ENCODE results near the gene PDLIM3. TPM values are rescaled to one million over a fixed set of nuclear protein-coding genes. Genes with fewer than 3 reads are reported as not detected.

The PDLIM3 gene
- total and polyA plus RNA-seq, 2 donors (not counting 1 experiment from before 2014, with no cell fraction given): 0.15 TPM; not detected in 1

DNA sequence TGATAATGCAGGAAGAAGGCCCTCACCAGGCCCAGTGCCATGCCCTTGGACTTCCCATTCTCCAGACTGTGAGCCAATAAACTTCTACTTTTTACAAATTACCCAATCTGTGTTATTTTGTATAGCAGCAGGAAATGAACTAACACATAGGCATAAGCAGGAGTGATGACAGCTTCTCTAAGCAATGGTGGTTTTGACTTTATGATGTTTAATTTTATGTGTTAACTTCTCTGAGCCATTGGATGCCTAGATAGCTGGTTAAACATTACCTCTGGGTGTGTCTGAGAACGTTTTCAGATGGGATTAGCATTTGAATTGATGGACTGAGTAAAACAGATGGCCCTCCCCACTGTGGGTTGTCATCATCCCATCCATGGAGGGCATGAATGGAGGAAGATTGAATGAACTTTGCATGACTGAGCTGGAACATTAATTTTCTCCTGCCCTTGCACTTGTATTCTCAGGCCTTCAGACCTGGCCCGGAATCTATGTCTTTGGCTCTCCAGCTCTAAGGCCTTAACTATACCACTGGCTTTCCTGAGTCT lies 13.9 kb upstream of the PDLIM3 start:
- Mint-ChIP-seq H3K4me1 (no peaks in the 10 kb centered on the region), H3K27ac (no peak overlapping the region), H3K4me3 (no peak overlapping the region), H3K27me3 (peaks cover 3% of the 10 kb centered on the region), H3K9me3 (ENCODE audit: insufficient read depth) (no peaks in the 10 kb centered on the region)
- CTCF ChIA-PET: interaction anchor here (0.8 kb wide), 2 partner anchors 30 to 48 kb away, joined by 3 read pairs; no protein-coding TSS in a partner anchor
- no peaks in the 10 kb centered on the region for H3K9me3 ChIP-seq (ENCODE audit: control extremely low read depth in 1 of 3, control insufficient read depth in 2 of 3, insufficient read depth in 1 of 3, low read length in 2 of 3)
- no peak for ATAC-seq (ENCODE audit: low read depth)
- TF ChIP-seq EZH2 (IDR thresholded peaks at IDR 0.05; ENCODE audit: borderline replicate concordance, insufficient read depth, low read depth, low read length, poor library complexity, severe bottlenecking): no peak
- TF ChIP-seq, protein P1, sequence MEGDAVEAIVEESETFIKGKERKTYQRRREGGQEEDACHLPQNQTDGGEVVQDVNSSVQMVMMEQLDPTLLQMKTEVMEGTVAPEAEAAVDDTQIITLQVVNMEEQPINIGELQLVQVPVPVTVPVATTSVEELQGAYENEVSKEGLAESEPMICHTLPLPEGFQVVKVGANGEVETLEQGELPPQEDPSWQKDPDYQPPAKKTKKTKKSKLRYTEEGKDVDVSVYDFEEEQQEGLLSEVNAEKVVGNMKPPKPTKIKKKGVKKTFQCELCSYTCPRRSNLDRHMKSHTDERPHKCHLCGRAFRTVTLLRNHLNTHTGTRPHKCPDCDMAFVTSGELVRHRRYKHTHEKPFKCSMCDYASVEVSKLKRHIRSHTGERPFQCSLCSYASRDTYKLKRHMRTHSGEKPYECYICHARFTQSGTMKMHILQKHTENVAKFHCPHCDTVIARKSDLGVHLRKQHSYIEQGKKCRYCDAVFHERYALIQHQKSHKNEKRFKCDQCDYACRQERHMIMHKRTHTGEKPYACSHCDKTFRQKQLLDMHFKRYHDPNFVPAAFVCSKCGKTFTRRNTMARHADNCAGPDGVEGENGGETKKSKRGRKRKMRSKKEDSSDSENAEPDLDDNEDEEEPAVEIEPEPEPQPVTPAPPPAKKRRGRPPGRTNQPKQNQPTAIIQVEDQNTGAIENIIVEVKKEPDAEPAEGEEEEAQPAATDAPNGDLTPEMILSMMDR (IDR thresholded peaks at IDR 0.05): no peak
- H4K20me1 ChIP-seq (ENCODE audit: control insufficient read depth, insufficient read depth, low read length, poor library complexity, severe bottlenecking): no peaks in the 10 kb centered on the region
- no peaks in the 10 kb centered on the region for H3K36me3 ChIP-seq (replicated peaks in 1 of 2; ENCODE audit: control extremely low read depth in 1 of 2, control insufficient read depth in 1 of 2, extremely low read depth in 1 of 2, insufficient read depth in 2 of 2, low read length in 1 of 2)
- H3K4me1 ChIP-seq (ENCODE audit: control insufficient read depth in 2 of 2, insufficient read depth in 2 of 2, low read length in 2 of 2): no peaks in the 10 kb centered on the region
- peaks cover 0 to 4% (median 0%) of the 10 kb centered on the region in 4 experiments for H3K27me3 ChIP-seq (replicated peaks in 1 of 4; ENCODE audit: control extremely low read depth in 1 of 4, control insufficient read depth in 3 of 4, insufficient read depth in 4 of 4, low read length in 3 of 4)
- H3K27ac ChIP-seq (ENCODE audit: low read length in 2 of 2): no peak overlapping the region
- WGBS (ENCODE audit: insufficient coverage): 70% methylated on average over 2 of the region's 2 CpGs
- H3K9ac ChIP-seq (ENCODE audit: low read length): no peak overlapping the region
- H2AFZ ChIP-seq (ENCODE audit: insufficient read depth, low read depth, low read length, poor library complexity, severe bottlenecking): no peak overlapping the region
- H3K4me3 ChIP-seq (ENCODE audit: control extremely low read depth in 1 of 5, extremely low read depth in 1 of 5, insufficient read depth in 1 of 5, low read depth in 2 of 5, low read length in 4 of 5): no peak overlapping the region
- POLR2A ChIA-PET: no interaction called here
- DNase-seq: no peak
- intact Hi-C loops (cut with micrococcal nuclease): no loop called here
- H3K4me2 ChIP-seq (replicated peaks; ENCODE audit: low read depth, low read length, poor library complexity, severe bottlenecking): no peak overlapping the region
- H3K79me2 ChIP-seq (ENCODE audit: control insufficient read depth, insufficient read depth, low read length): no peaks in the 10 kb centered on the region

DNA sequence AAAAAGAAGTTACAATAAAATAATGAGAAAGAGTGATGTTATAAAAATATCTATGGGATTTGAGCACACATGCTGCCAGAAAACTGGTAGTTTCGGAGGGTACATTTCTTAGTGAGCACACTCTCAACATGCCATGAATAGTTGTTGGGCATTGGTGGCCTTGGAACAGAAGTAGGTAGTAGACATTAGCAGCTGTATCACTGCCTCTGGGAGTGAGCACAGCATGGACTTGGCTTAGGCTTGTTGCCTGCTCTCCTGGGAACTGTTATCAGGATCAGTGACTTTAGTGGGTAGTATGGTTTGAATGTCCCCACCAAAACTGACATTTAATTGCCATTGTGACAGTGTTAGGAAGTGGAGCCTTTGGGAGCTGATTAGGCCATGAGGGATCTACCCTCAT lies 13.3 kb upstream of the PDLIM3 start:
- Mint-ChIP-seq H3K4me3 (no peak overlapping the region), H3K9me3 (ENCODE audit: insufficient read depth) (no peaks in the 10 kb centered on the region), H3K4me1 (no peaks in the 10 kb centered on the region), H3K27me3 (peaks cover 3% of the 10 kb centered on the region), H3K27ac (no peak overlapping the region)
- CTCF ChIA-PET: interaction anchor here (0.8 kb wide), 1 partner anchor 30 kb away, joined by 3 read pairs; no protein-coding TSS in a partner anchor
- Histone ChIP-seq H3K79me2 (ENCODE audit: control insufficient read depth, insufficient read depth, low read length) (no peaks in the 10 kb centered on the region), H2AFZ (ENCODE audit: insufficient read depth, low read depth, low read length, poor library complexity, severe bottlenecking) (no peak overlapping the region), H3K9me3 (ENCODE audit: control extremely low read depth in 1 of 3, control insufficient read depth in 2 of 3, insufficient read depth in 1 of 3, low read length in 2 of 3) (no peaks in the 10 kb centered on the region), H3K36me3 (replicated peaks in 1 of 2; ENCODE audit: control extremely low read depth in 1 of 2, control insufficient read depth in 1 of 2, extremely low read depth in 1 of 2, insufficient read depth in 2 of 2, low read length in 1 of 2) (no peaks in the 10 kb centered on the region), H3K4me2 (replicated peaks; ENCODE audit: low read depth, low read length, poor library complexity, severe bottlenecking) (no peak overlapping the region), H3K4me1 (ENCODE audit: control insufficient read depth in 2 of 2, insufficient read depth in 2 of 2, low read length in 2 of 2) (no peaks in the 10 kb centered on the region), H3K4me3 (ENCODE audit: control extremely low read depth in 1 of 5, extremely low read depth in 1 of 5, insufficient read depth in 1 of 5, low read depth in 2 of 5, low read length in 4 of 5) (no peak overlapping the region), H4K20me1 (ENCODE audit: control insufficient read depth, insufficient read depth, low read length, poor library complexity, severe bottlenecking) (no peaks in the 10 kb centered on the region), H3K27me3 (replicated peaks in 1 of 4; ENCODE audit: control extremely low read depth in 1 of 4, control insufficient read depth in 3 of 4, insufficient read depth in 4 of 4, low read length in 3 of 4) (peaks cover 0 to 2% (median 0%) of the 10 kb centered on the region in 4 experiments), H3K9ac (ENCODE audit: low read length) (no peak overlapping the region), H3K27ac (ENCODE audit: low read length in 2 of 2) (no peak overlapping the region)
- ATAC-seq (ENCODE audit: low read depth) (no peak), DNase-seq (no peak)
- intact Hi-C loops (cut with micrococcal nuclease): no loop called here
- POLR2A ChIA-PET: no interaction called here
- 100% methylated on average over 1 of the region's 1 CpG for WGBS (ENCODE audit: insufficient coverage)
- TF ChIP-seq, protein P1 (IDR thresholded peaks at IDR 0.05): no peak
- no peak for TF ChIP-seq EZH2 (IDR thresholded peaks at IDR 0.05; ENCODE audit: borderline replicate concordance, insufficient read depth, low read depth, low read length, poor library complexity, severe bottlenecking)
